MM.1S (cell line): Measurements from ENCODE around the gene THRSP.

Experiments
- EZH2 ChIP-seq: fragments of 300-600 bp; sonication (generic); optimal IDR thresholded peaks from 2 replicates; pipeline ENCODE3; 2017; ENCODE audit warnings: low read depth, mild to moderate bottlenecking, antibody characterized with exemption, low read length, mixed read lengths
- TF ChIP-seq, protein P1 (sequence below): fragments of 300-600 bp; sonication (generic); IDR thresholded peaks from 2 replicates; pipeline ENCODE4 v1.5.1; 2016; ENCODE audit warnings: antibody characterized with exemption, low read length, mixed read lengths

GRCh38 chr11:78061921-78062311, 1.7 kb upstream of the THRSP start:
- TF ChIP-seq, protein P1, sequence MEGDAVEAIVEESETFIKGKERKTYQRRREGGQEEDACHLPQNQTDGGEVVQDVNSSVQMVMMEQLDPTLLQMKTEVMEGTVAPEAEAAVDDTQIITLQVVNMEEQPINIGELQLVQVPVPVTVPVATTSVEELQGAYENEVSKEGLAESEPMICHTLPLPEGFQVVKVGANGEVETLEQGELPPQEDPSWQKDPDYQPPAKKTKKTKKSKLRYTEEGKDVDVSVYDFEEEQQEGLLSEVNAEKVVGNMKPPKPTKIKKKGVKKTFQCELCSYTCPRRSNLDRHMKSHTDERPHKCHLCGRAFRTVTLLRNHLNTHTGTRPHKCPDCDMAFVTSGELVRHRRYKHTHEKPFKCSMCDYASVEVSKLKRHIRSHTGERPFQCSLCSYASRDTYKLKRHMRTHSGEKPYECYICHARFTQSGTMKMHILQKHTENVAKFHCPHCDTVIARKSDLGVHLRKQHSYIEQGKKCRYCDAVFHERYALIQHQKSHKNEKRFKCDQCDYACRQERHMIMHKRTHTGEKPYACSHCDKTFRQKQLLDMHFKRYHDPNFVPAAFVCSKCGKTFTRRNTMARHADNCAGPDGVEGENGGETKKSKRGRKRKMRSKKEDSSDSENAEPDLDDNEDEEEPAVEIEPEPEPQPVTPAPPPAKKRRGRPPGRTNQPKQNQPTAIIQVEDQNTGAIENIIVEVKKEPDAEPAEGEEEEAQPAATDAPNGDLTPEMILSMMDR, result no peak
- TF ChIP-seq EZH2, result no peak
